Thyroid gland (tissue), 4 donors: ENCODE measurements around the gene LIMS4.
"Not testable (repeated sequence)": the region's sequence is repeated elsewhere in the genome, so short reads cannot be mapped to it uniquely, and the experiment has no call there.

ENCODE experiments used
- POLR2A ChIP-seq, 2 donors: fragments of 450-650 bp; IDR thresholded peaks; one replicate each; pipeline ENCODE4 v1.6.1; 2017; ENCODE audit warnings: antibody characterized with exemption in 2 of 2, mild to moderate bottlenecking in 2 of 2, moderate library complexity in 1 of 2
- TF ChIP-seq, protein P1 (sequence below), 6 experiments: fragments of 200-600 bp in 3 of 6; fragments of 450-650 bp in 3 of 6; sonication (generic) in 3 of 6; IDR thresholded peaks; one replicate each; pipeline ENCODE4 v1.5.1; 2016 to 2019; ENCODE audit warnings: antibody characterized with exemption in 6 of 6, mild to moderate bottlenecking in 2 of 6, inconsistent platforms in 1 of 6, moderate library complexity in 1 of 6

GRCh38 chr2:110404246-110404645 is 68.4 kb downstream of the LIMS4 start:
- TF ChIP-seq, protein P1, sequence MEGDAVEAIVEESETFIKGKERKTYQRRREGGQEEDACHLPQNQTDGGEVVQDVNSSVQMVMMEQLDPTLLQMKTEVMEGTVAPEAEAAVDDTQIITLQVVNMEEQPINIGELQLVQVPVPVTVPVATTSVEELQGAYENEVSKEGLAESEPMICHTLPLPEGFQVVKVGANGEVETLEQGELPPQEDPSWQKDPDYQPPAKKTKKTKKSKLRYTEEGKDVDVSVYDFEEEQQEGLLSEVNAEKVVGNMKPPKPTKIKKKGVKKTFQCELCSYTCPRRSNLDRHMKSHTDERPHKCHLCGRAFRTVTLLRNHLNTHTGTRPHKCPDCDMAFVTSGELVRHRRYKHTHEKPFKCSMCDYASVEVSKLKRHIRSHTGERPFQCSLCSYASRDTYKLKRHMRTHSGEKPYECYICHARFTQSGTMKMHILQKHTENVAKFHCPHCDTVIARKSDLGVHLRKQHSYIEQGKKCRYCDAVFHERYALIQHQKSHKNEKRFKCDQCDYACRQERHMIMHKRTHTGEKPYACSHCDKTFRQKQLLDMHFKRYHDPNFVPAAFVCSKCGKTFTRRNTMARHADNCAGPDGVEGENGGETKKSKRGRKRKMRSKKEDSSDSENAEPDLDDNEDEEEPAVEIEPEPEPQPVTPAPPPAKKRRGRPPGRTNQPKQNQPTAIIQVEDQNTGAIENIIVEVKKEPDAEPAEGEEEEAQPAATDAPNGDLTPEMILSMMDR (IDR thresholded peaks at IDR 0.05) = not testable (repeated sequence)
- TF ChIP-seq POLR2A (IDR thresholded peaks at IDR 0.05) = not testable (repeated sequence)
